H1 (cell line): Measurements from ENCODE around the gene CERT1. TPM values are rescaled to one million over a fixed set of nuclear protein-coding genes. Genes with fewer than 3 reads are reported as not detected.

Source experiments
- CTBP2 ChIP-seq: IDR thresholded peaks from 2 replicates; pipeline ENCODE4 v1.7.0; 2011; ENCODE audit warnings: borderline replicate concordance, mild to moderate bottlenecking, moderate library complexity, mixed read lengths, low read length; ENCODE audit not compliant: insufficient read depth, insufficient read length
- EGR1 ChIP-seq: IDR thresholded peaks from 2 replicates; pipeline ENCODE4 v1.6.1; 2011; ENCODE audit warnings: low read depth, low read length, borderline replicate concordance
- polyA plus RNA-seq, 7 experiments: library from polyadenylated mRNA; depleted of rRNA in 3 of 7; stranded (reverse) in 5 of 7; unstranded in 2 of 7; fragments of >200 nt in 5 of 7; fragments of 200-250 nt in 2 of 7; gene quantifications; 1 replicate in 5 of 7; 2 replicates in 1 of 7; 4 replicates in 1 of 7; pipeline versions ENCODE4 v1.2.1 to v1.2.3, GENCODE V29; 2011 to 2013; ENCODE audit warnings: missing spikeins in 2 of 7, mixed read lengths in 2 of 7
- total RNA-seq: library from RNA; stranded (reverse); fragmentation: NEBNext Ultra II Directional; extraction: Animal tissue kit (Norgen Biotek cat#: 25700); gene quantifications from 2 replicates; pipeline ENCODE4 v1.2.1, GENCODE V29; 2021

CERT1 gene
- total and polyA plus RNA-seq, 2 of the 8 experiments (the other 6 are each of a cell fraction or from before 2014, with no cell fraction given), result 7.8 to 55.3 TPM

DNA sequence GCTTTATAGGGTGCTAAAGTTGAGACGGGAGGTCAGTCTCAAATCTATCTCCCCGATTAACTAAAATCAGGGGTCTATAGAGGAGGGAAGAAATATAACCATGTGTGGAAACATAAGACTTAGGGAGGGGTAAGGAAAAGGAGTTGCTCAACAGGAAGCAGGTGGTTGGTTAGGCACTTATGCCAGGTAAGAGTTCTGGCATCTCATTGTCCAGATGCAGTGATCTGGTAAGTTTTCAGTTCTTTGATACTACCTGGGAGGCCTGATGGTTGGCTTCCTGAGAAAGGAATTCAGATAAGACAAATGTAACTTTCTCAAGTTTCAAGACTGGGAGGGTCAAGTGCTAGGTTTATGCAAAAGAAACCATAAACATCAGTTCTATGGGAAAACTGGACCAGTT, 47.7 kb downstream of the CERT1 start (continued):
- TF ChIP-seq EGR1 (no peak), CTBP2 (no peak)
